HG03280 (cell line): ENCODE results near the gene CTPS1.

Source experiments
- ATAC-seq: cut with Tn5 transposase; IDR thresholded peaks from one replicate; pipeline ENCODE4 v1.9.1; 2021; ENCODE audit warnings: mild to moderate bottlenecking, moderate library complexity; ENCODE audit not compliant: unreplicated experiment

CTPS1 gene

GRCh38 chr1:40979241-40980067 is at the start of gene CTPS1:
Gene CTPS1 (plus strand): TSS chr1:40979696. CDS start chr1:40983291, 3,595 bp downstream.
- ATAC-seq: peak; percentile 86

- no peak for ATAC-seq
Observed at GRCh38 chr1:40930174-40930964, 49.1 kb upstream of the CTPS1 start.

- ATAC-seq: no peak
Observed at GRCh38 chr1:40931601-40932000, 47.9 kb upstream of the CTPS1 start.

GRCh38 chr1:40932006-40932405 is 47.5 kb upstream of the CTPS1 start:
- ATAC-seq: no peak

- no peak for ATAC-seq
Observed at GRCh38 chr1:40936931-40937339, 42.6 kb upstream of the CTPS1 start.

- no peak for ATAC-seq
Observed at GRCh38 chr1:40938393-40938792, 41.1 kb upstream of the CTPS1 start.

- ATAC-seq: no peak
Observed at GRCh38 chr1:40939320-40940059, 40.0 kb upstream of the CTPS1 start.

GRCh38 chr1:40944326-40944725 is 35.2 kb upstream of the CTPS1 start:
- no peak for ATAC-seq

- no peak for ATAC-seq
Observed at GRCh38 chr1:40944841-40945430, 34.6 kb upstream of the CTPS1 start.

- ATAC-seq: no peak
Observed at GRCh38 chr1:40945491-40945973, 34.0 kb upstream of the CTPS1 start.

- ATAC-seq: no peak
Observed at GRCh38 chr1:40948741-40949443, 30.6 kb upstream of the CTPS1 start.

GRCh38 chr1:40949563-40949962 is 29.9 kb upstream of the CTPS1 start:
- ATAC-seq: no peak

GRCh38 chr1:40951943-40952743 is 27.4 kb upstream of the CTPS1 start:
- ATAC-seq: no peak

- ATAC-seq: no peak
Observed at GRCh38 chr1:40952744-40953315, 26.7 kb upstream of the CTPS1 start.

- ATAC-seq: no peak
Observed at GRCh38 chr1:40954626-40955025, 24.9 kb upstream of the CTPS1 start.

GRCh38 chr1:40955266-40955665 is 24.2 kb upstream of the CTPS1 start:
- no peak for ATAC-seq

- no peak for ATAC-seq
Observed at GRCh38 chr1:40956407-40956806, 23.1 kb upstream of the CTPS1 start.

- ATAC-seq: no peak
Observed at GRCh38 chr1:40958210-40958609, 21.3 kb upstream of the CTPS1 start.

- no peak for ATAC-seq
Observed at GRCh38 chr1:40965531-40965930, 14.0 kb upstream of the CTPS1 start.
